ENCODE results near the gene ZFYVE1.
A peak's percentile ranks its signal among the peaks of the same experiment; 100 is the strongest.
"Not testable (repeated sequence)": the region's sequence is repeated elsewhere in the genome, so short reads cannot be mapped to it uniquely, and the experiment has no call there.

The ZFYVE1 gene

GRCh38 chr14:73025544-73025943 is 1.4 kb downstream of the ZFYVE1 start:
- in situ Hi-C loops (cut with MboI; ENCODE audit: low sequenced_read_pairs, unreplicated experiment), result no loop called here
- no peak for DNase-seq (ENCODE audit: low spot score)
- no peak for TF ChIP-seq CTCF (IDR thresholded peaks at IDR 0.05; ENCODE audit: borderline replicate concordance, control extremely low read depth, extremely low read depth, insufficient read depth, missing control alignments)

- no peak for DNase-seq (ENCODE audit: low spot score)
These were observed 4.9 kb downstream of the ZFYVE1 start for GRCh38 chr14:73022051-73022450.

GRCh38 chr14:73016011-73016410 is 10.9 kb downstream of the ZFYVE1 start:
- in situ Hi-C loops (cut with MboI; ENCODE audit: low sequenced_read_pairs, unreplicated experiment); DNase-seq (ENCODE audit: low spot score): not testable (repeated sequence)

More at GRCh38 chr14:73022051-73022450, 4.9 kb downstream of the ZFYVE1 start:
- TF ChIP-seq CTCF (IDR thresholded peaks at IDR 0.05; ENCODE audit: borderline replicate concordance, control extremely low read depth, extremely low read depth, insufficient read depth, missing control alignments), result no peak
- in situ Hi-C loops (cut with MboI; ENCODE audit: low sequenced_read_pairs, unreplicated experiment), result no loop called here

GRCh38 chr14:73015552-73015951 is 11.4 kb downstream of the ZFYVE1 start:
- in situ Hi-C loops (cut with MboI; ENCODE audit: low sequenced_read_pairs, unreplicated experiment); DNase-seq (ENCODE audit: low spot score): not testable (repeated sequence)

- in situ Hi-C loops (cut with MboI; ENCODE audit: low sequenced_read_pairs, unreplicated experiment), result no loop called here
- peak; percentile 66 for DNase-seq (ENCODE audit: low spot score)
- TF ChIP-seq CTCF (IDR thresholded peaks at IDR 0.05; ENCODE audit: borderline replicate concordance, control extremely low read depth, extremely low read depth, insufficient read depth, missing control alignments), result no peak
These were observed 12.8 kb downstream of the ZFYVE1 start for GRCh38 chr14:73014105-73014504.

- in situ Hi-C loops (cut with MboI; ENCODE audit: low sequenced_read_pairs, unreplicated experiment); DNase-seq (ENCODE audit: low spot score): not testable (repeated sequence)
These were observed 15.7 kb downstream of the ZFYVE1 start for GRCh38 chr14:73011189-73011588.

GRCh38 chr14:73008501-73008900 is 18.4 kb downstream of the ZFYVE1 start:
- TF ChIP-seq CTCF (IDR thresholded peaks at IDR 0.05; ENCODE audit: borderline replicate concordance, control extremely low read depth, extremely low read depth, insufficient read depth, missing control alignments), result no peak
- no peak for DNase-seq (ENCODE audit: low spot score)
- in situ Hi-C loops (cut with MboI; ENCODE audit: low sequenced_read_pairs, unreplicated experiment), result no loop called here

GRCh38 chr14:73007835-73008234 is 19.1 kb downstream of the ZFYVE1 start:
- TF ChIP-seq CTCF (IDR thresholded peaks at IDR 0.05; ENCODE audit: borderline replicate concordance, control extremely low read depth, extremely low read depth, insufficient read depth, missing control alignments), result no peak
- no peak for DNase-seq (ENCODE audit: low spot score)
- in situ Hi-C loops (cut with MboI; ENCODE audit: low sequenced_read_pairs, unreplicated experiment), result no loop called here

GRCh38 chr14:73004641-73005040 is 22.3 kb downstream of the ZFYVE1 start:
- in situ Hi-C loops (cut with MboI; ENCODE audit: low sequenced_read_pairs, unreplicated experiment); DNase-seq (ENCODE audit: low spot score): not testable (repeated sequence)
